ENCODE data around the gene RAB1A. TPM values are rescaled to one million over a fixed set of nuclear protein-coding genes. Genes with fewer than 3 reads are reported as not detected.
"Not testable (repeated sequence)": the region's sequence is repeated elsewhere in the genome, so short reads cannot be mapped to it uniquely, and the experiment has no call there.

The RAB1A gene
- total RNA-seq, 4 donors from 2014 or later, result 72.6 to 101 (median 78.3) TPM

GRCh38 chr2:65144571-65144970, 14.7 kb upstream of the RAB1A start:
- DNase-seq, result no peak
- Histone ChIP-seq H3K27ac (no peak overlapping the region), H3K36me3 (no peaks in the 10 kb centered on the region), H3K9me3 (no peaks in the 10 kb centered on the region), H3K4me3 (no peak overlapping the region), H3K27me3 (no peaks in the 10 kb centered on the region), H3K4me1 (no peaks in the 10 kb centered on the region)
- intact Hi-C loops (cut with DNase I), result no loop called here
- 70 to 75% methylated on average over 1 of the region's 2 CpGs for WGBS, 2 donors
- TF ChIP-seq CTCF (IDR thresholded peaks at IDR 0.05) (no peak), POLR2A (IDR thresholded peaks at IDR 0.05) (no peak)

GRCh38 chr2:65142515-65142914, 12.6 kb upstream of the RAB1A start:
- intact Hi-C loops (cut with DNase I), result no loop called here
- no peak for DNase-seq
- Histone ChIP-seq H3K36me3 (no peaks in the 10 kb centered on the region), H3K27ac (no peak overlapping the region), H3K27me3 (no peaks in the 10 kb centered on the region), H3K4me1 (no peaks in the 10 kb centered on the region), H3K9me3 (no peaks in the 10 kb centered on the region), H3K4me3 (no peak overlapping the region)
- TF ChIP-seq CTCF (IDR thresholded peaks at IDR 0.05) (peak in 2 of 6 experiments; percentile 30 to 45), POLR2A (IDR thresholded peaks at IDR 0.05) (no peak)

GRCh38 chr2:65137197-65137775, 7.4 kb upstream of the RAB1A start:
- Histone ChIP-seq H3K27ac (no peak overlapping the region), H3K27me3 (no peaks in the 10 kb centered on the region), H3K9me3 (no peaks in the 10 kb centered on the region), H3K36me3 (no peaks in the 10 kb centered on the region), H3K4me1 (no peaks in the 10 kb centered on the region), H3K4me3 (no peak overlapping the region)
- intact Hi-C loops (cut with DNase I), result no loop called here
- DNase-seq, result no peak
- 82 to 93% methylated on average over 1 to 2 of the region's 2 CpGs for WGBS, 2 donors
- TF ChIP-seq CTCF (IDR thresholded peaks at IDR 0.05), result no peak
- TF ChIP-seq POLR2A (IDR thresholded peaks at IDR 0.05), result no peak

- TF ChIP-seq CTCF (IDR thresholded peaks at IDR 0.05), result no peak
- no peak for TF ChIP-seq POLR2A (IDR thresholded peaks at IDR 0.05)
- 73 to 100% methylated on average over 1 of the region's 1 CpG for WGBS, 2 donors
- no peak for DNase-seq
- Histone ChIP-seq H3K27ac (no peak overlapping the region), H3K27me3 (no peaks in the 10 kb centered on the region), H3K4me1 (peaks cover 0 to under 1% (median 0%) of the 10 kb centered on the region in 3 donors), H3K4me3 (no peak overlapping the region), H3K36me3 (no peaks in the 10 kb centered on the region), H3K9me3 (no peaks in the 10 kb centered on the region)
- intact Hi-C loops (cut with DNase I), result no loop called here
These were observed 6.3 kb upstream of the RAB1A start for GRCh38 chr2:65136253-65136652.

- intact Hi-C loops (cut with DNase I), result no loop called here
- no peaks in the 10 kb centered on the region for H3K9me3 ChIP-seq
- DNase-seq, result no peak
- no peaks in the 10 kb centered on the region for H3K27me3 ChIP-seq
- H3K4me3 ChIP-seq, result no peak overlapping the region
- peaks cover 0 to 6% (median 0%) of the 10 kb centered on the region in 3 donors for H3K4me1 ChIP-seq
- H3K27ac ChIP-seq, result no peak overlapping the region
- TF ChIP-seq POLR2A (IDR thresholded peaks at IDR 0.05), result no peak
- H3K36me3 ChIP-seq, result no peaks in the 10 kb centered on the region
- WGBS, 2 donors, result 84 to 91% methylated on average over 6 to 7 of the region's 7 CpGs
These were observed 4.3 kb upstream of the RAB1A start for GRCh38 chr2:65134158-65134557.

- Histone ChIP-seq H3K4me1 (peaks cover 0 to 8% (median 0%) of the 10 kb centered on the region in 3 donors), H3K4me3 (no peak overlapping the region), H3K9me3 (no peaks in the 10 kb centered on the region), H3K27ac (no peak overlapping the region), H3K27me3 (no peaks in the 10 kb centered on the region), H3K36me3 (no peaks in the 10 kb centered on the region)
- no peak for DNase-seq
- no peak for TF ChIP-seq POLR2A (IDR thresholded peaks at IDR 0.05)
- TF ChIP-seq CTCF (IDR thresholded peaks at IDR 0.05), result no peak
- intact Hi-C loops (cut with DNase I), result no loop called here
- WGBS, 2 donors, result 69 to 81% methylated on average over 4 of the region's 4 CpGs
These were observed 3.7 kb upstream of the RAB1A start for GRCh38 chr2:65133626-65134025.

- H3K36me3 ChIP-seq; intact Hi-C loops (cut with DNase I): not testable (repeated sequence)
These were observed 3.0 kb upstream of the RAB1A start for GRCh38 chr2:65132930-65133329.

More at GRCh38 chr2:65132930-65133329, 3.0 kb upstream of the RAB1A start:
- not testable (repeated sequence) for H3K9me3 ChIP-seq, H3K27me3 ChIP-seq, DNase-seq, H3K4me3 ChIP-seq, H3K27ac ChIP-seq
- H3K4me1 ChIP-seq, result peaks cover 3 to 15% (median 5%) of the 10 kb centered on the region in 3 donors
- 86 to 89% methylated on average over 15 of the region's 15 CpGs for WGBS, 2 donors

Data from esophagus squamous epithelium (tissue), 5 donors.